ENCODE results near the gene MEIS1.

MEIS1 gene

DNA sequence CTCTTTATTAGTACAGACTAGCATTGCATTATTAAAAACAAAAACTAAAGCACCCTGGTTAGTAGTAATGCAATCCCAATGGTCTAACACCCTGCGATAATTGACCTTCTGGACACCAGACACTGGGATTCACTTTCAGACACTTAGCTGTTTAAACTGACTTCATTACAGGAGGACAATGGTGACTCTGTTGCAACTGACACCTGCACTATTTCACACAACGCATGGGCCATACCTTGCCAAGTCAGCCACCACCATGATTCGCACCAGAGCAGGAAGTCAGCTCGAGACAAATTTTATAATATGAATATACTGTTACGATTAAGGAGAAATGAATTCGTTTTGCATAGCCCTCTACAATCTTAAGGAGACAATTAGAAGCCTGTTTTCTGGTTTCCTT is 150.7 kb downstream of the MEIS1 start:
- no peak for DNase-seq

DNA sequence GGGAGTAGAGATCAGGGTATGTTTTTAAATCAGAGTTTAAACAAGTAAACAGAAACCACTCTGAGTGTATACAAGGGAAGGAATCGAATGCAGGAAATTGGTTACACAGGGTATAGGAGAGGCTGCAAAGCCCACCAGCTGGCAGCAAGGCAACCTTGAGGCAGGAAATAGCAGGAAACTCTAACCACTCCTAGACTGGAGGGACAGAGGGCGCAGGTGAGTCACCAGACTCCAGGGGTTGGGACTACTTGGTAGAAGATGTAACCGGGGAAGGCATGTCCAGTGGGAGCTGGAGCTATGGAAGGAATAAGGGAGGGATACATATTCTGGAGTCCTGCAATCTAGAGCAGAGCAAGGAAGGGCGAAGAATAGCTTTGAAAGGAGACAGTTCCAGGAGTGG is 152.3 kb downstream of the MEIS1 start:
- no peak for DNase-seq

DNA sequence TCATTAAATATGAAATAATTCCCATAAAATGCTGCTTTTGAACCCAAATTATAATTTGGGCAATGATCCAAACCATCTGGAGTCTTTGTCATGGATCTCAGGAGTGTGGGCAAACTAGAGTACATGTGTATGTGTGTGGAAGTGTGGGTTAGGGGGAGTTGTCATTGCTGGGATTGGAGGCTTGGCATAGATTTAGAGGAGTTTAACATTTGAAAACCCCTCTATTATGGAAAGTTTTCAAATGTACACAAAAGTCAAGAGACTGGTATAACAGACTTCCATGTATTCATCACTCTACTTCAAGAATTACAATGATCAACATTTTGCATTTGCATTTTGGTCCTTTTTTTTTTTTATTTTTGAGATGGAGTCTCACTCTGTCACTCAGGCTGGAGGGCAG is 159.1 kb downstream of the MEIS1 start:
- no peak for DNase-seq

DNA sequence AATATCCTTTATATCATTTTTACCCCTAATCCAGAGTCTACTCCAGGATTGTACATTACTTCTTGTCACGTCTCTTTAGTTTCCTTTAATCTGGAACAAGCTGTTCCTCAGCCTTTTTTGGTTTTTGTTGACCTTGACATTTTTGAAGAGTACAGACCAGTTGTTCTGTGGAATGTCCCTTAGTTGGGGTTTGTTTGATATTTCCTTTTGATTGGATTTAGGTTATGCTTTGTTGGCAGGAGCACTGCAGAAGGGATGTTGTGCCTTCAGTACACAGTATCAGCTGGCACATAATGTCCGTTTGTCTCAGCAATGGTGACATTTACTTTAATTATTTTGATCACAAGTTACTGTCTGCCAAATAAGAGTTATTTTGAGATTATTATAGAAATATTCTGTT is 160.6 kb downstream of the MEIS1 start:
- DNase-seq, result no peak

DNA sequence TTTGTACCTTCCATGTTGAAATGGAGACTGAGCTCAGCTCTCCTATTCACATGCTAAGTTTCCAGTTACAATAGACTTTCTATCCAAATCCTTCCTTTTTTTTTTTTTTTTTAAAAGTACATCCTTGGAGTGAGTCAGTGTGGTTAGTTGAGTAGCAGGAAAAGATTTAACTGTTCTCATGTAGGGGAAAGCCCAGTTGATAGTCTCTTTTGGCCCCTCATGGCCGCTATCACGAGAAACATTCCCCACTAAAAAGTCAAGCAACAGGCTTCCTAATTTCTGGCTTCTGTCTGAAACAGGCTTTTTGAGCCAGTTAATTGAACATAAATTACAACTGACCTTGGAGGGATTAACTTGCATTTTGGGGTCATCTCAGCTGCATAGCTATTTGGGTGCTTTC is 161.3 kb downstream of the MEIS1 start:
- no peak for DNase-seq

DNA sequence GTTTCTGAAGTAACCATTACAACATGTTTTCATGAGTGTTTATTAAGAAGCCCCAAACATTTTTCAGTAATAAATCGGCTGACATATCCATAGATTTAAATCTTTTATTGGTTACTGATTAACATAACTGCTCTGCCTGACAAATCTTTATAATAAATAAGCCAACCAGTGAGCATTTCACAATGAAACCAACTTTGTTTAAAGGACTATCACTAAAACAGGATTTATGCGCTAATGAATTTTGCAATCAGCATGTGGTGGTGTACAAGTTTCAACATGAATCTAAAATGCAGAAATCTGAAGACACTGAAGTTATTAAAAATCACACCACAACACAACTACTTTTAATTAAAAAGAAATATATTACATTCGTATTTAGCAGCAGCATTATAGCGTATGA is 166.7 kb downstream of the MEIS1 start:
- no peak for DNase-seq

DNA sequence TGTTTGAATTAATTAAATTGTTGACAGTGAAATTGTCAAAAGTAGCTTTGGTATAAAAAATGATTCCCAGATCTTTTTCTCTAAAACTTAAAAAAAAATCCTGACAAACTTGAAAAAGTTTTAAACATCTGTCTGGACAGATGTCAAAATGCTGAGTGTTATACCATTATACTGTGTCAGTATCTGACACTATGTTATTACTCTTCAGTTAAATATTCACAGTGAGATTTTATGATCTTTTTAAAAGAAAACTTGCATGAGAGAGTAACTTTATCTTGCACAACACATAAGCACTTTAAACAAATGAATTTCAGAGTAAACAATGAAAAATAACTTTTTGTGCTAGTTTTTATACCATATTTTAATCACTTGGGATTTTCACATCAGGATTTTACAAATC is 167.4 kb downstream of the MEIS1 start:
- DNase-seq, result no peak

DNA sequence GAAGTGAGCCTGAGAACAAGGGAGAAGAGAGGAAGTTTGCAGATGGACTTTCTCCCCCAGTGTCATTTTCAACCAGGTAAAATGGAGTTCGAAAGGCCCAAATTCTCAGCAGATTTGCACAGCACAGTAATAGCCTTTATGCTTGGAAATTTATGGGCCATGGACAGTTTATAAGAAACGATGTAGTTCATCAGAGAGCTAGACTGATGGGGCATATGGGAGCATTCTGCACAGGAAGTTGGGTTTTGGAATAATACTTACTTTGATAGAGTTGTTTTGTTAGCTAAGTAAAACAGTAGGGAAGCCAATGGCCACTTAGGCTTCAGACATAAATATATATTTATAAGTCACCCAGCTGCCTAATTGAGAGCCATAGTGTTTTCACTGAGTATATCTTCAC is 169.4 kb downstream of the MEIS1 start:
- DNase-seq, result no peak

DNA sequence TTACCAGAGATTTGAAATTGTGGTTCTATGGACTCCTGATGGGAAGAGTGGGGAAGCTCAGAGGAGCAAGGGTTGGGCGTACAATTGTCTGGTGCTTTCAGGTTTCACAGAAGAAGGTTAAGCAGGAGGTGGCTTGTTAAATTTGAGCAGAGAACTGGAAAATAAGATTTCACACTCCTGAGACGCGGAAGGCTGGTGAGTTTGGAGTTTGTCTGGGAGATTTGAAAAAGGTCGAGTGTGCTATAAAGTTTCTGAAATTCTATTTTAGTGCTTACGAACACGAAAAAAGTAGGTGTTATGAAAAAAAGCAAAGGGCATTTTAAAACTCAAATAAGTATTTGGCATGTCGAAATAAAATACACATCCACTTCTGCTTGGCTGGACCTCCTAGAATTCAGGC is 170.1 kb downstream of the MEIS1 start:
- no peak for DNase-seq

DNA sequence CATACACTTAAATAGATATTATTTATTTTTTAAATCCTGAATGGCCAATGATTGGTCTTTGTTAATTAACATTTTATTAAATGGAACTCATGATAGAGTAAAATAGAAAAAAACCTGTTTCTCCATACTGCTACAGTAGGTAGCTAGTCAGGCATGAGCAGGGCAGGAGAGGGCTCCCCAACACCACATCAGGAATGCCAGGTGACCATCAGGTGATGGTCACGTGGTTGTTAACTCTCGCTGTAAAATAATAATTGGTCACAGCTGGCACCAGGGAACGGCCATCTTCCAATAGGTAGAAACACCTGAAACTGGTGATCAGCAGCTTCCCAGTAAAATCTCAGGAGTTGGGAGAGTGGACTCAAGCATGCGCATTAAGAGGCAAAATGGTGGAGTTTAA is 172.2 kb downstream of the MEIS1 start:
- DNase-seq, result no peak

All from NCI-H1105 treated with DMSO at 0.1 percent for 48 hours (cell line).